GM18519 (cell line): ENCODE measurements around the gene TMEM164.

Source experiments
- ATAC-seq: cut with Tn5 transposase; IDR thresholded peaks from one replicate; pipeline ENCODE4 v1.9.1; 2021; ENCODE audit warnings: mild to moderate bottlenecking, moderate library complexity; ENCODE audit not compliant: unreplicated experiment, low FRiP score

Gene TMEM164

DNA sequence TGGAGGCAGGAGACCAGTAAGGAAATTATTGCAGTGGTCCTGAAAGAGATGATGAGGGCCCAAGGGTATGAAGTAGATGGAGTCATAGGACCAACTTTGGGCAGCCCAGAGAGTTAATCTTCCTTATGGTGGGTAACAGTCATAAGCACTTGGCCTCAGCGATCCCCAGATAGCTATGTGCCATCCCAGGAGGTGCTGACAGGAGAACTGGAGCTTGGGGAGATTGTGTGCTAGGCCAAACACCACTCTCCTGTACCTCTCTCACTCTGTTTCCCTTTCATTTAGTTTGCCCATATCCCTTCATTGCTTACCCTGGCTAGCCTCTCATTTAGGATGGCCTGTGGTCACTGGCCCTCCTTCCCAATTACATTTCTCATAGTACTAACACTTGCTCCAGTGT lies 60.0 kb downstream of the TMEM164 start:
- no peak for ATAC-seq

DNA sequence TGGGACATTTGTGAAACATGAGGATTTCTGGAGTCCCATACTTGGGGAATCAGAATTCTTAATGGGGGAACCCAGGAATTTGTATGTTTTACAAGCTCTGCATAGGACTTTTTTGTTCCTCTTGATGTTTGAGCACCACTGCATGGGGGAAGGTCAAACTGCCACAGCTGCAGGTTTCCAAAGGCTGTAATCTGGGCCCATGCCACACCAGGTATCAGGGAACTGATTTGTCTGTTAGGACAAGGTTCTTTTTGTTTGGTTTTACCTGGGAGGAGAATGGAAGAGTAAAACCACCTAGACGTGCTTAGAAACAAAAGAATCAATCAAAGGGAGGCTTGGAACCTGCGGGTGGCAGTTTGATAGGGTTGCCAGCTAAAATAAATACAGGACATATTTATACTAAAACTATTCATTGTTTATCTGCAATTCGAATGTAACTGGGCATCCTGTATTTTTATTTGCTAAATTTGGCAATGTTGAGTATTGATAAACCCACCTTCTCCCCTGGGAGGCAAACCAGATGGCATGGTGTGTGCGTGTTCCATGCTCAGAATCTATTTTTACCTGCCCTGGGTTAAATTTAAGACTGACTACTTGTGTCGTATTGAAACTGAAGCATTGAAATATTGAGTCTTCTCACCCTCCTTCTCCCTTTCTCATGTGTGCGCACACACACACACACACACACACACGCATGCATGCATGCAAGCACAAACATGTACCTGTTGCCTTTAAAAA lies 63.7 kb downstream of the TMEM164 start:
- no peak for ATAC-seq

GRCh38 chrX:110070970-110071369 lies 68.1 kb downstream of the TMEM164 start:
- ATAC-seq = no peak

GRCh38 chrX:110081320-110081719 lies 78.4 kb downstream of the TMEM164 start:
- no peak for ATAC-seq

DNA sequence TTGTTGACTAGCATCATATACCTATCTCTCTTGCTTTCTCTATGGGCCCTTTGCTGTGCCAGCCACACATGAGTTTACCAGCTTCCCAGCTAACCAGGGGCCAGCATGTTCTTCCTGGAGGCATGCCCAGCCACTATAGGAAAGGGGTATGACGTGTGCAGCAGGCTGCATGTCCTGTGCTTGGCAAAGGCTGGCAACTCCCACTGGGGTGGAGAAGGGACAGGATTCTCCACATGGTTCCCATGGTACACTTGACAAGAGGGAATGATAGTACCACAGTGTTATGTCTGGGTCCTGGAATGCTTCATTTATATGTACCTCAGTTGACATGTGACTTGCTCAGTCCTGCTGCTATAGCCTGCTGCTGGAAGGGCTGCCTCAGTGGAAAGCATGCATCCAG lies 78.8 kb downstream of the TMEM164 start:
- ATAC-seq = no peak

- ATAC-seq = no peak
Measured at GRCh38 chrX:110082161-110082560, 79.2 kb downstream of the TMEM164 start.

DNA sequence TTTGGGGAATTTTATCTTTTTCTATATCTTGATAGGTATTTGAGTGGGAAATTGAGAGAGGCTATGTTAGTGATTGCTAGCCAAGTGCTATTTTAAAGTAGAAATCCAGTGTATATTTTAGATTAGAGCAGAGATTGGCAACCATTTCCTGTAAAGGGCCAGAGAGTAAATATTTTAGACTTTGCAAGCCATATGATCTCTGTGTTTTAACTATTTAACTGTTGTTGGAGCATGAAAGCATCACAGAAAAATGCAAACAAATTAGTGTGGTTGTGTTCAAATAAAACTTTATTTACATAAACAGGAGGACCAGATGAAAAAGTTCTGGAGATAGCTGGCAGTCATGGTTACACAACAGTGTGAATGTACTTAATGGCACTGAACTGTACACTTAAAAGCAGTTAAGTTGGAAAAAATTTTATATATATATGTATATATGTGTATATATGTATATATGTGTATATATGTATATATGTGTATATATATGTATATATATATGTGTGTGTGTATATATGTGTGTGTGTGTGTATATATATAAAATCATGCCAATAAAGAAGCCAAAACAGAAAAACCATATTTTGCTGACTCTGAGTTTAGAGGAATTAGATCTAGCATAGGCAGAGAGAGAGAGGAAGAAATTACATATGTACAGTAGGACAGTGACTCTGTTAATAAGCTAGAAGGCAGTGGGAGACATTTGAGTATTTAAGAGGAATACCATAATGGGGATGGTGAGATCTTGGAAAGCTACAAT lies 83.4 kb downstream of the TMEM164 start:
- ATAC-seq = no peak

DNA sequence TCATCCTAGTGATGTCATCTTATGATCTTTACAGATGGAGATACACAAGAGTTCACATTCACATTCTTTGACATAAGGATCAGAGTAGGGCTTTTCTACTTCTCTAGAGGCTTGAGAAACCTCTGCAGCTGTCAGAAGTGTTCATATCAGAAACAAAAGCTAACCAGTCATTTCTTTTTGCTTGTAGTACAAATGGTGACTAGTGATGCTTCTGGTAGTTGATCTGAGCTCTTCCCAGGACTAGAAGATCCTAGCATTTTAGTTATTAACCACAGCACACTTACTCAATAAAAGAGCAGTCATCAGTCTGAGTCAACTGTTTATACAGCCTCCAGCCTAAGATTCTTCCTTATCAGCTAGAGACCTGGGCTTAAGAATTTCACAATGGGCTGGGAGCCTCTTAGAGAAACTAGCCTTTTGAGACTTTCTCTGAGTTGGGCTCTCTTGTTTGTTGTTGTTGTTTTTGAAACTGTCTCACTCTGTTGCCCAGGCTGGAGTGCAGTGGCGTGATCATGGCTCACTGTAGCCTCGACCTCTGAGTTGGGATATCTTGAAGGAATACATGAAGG lies 84.1 kb downstream of the TMEM164 start:
- ATAC-seq = no peak

- ATAC-seq = no peak
Measured at GRCh38 chrX:110087485-110088356, 84.8 kb downstream of the TMEM164 start.

- ATAC-seq = no peak
Measured at GRCh38 chrX:110089656-110090403, 86.9 kb downstream of the TMEM164 start.

DNA sequence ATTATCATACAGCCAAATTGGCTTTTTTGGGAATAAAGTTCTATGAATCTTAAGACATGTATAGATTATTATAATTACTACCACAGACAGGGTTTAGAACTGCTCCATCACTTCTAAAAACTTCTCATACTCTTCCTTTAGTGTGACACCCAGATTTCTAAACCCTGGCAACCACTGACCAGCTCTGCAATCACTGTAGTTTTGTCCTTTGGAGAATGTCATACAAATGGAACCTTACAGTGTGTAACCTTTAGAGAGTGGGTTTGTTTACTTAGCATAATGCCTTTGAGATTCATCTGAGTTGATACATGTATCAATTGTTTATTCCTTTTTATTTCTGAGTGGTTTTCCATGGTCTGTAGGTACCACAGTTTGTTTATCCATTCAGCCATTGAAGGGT lies 95.0 kb downstream of the TMEM164 start:
- ATAC-seq = no peak

DNA sequence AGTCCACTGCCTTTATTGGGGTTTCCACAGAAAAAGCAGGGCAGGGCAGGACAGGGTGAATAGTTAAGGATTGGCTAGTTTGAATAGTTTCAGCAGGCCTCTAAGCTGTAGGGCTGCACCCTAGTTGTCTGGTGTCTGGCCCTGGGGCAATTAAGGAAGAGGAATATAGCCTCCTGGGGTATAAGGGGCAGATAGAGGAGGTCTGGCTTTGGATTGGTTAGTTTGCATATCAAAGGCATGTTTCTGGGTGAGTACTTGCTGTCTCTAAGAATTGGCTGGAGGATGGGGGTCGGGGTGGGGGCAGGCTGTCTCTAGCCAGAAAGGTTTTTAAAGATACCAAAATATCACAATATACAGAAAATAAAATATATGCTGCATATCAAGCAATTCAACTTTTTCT lies 100.4 kb downstream of the TMEM164 start:
- no peak for ATAC-seq

DNA sequence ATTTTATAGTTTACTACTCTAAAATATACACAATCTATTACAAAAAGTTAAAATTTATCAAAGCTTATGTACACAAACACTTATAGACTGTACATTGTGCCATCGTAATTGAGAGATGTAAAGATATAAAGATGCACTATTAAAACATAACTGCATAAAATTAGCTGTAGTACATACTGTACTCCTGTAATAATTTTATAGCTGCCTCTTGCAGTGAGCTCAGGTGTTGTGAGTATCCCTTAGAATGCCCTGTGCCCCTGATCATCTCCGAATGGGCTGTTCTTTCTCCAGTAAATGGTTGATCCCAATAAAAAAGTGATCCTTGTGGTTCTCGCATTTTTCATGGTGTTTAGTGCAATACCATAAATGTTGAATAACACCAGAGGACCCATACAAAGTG lies 101.2 kb downstream of the TMEM164 start:
- ATAC-seq = no peak

DNA sequence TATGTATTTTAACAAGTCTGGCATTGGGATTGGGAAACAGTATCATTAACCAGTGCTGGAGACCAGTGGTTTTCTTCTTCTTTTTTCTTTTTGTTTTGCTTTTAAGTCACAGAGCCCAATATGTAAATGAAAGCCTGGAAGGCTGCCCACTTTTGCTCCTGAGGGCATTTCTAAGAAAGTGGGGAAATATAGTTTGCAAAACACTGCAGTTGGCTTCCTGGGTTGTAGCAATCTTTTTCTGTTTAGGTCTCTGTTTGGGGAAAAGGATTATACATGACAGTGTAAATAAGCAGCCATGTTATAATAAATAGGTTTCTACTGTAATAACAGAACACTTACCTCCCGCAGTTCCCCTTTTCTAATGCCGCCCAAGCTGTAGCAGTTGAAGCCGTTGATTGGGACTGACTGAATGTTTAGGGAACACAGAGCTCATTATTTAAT lies 105.5 kb downstream of the TMEM164 start:
- no peak for ATAC-seq

DNA sequence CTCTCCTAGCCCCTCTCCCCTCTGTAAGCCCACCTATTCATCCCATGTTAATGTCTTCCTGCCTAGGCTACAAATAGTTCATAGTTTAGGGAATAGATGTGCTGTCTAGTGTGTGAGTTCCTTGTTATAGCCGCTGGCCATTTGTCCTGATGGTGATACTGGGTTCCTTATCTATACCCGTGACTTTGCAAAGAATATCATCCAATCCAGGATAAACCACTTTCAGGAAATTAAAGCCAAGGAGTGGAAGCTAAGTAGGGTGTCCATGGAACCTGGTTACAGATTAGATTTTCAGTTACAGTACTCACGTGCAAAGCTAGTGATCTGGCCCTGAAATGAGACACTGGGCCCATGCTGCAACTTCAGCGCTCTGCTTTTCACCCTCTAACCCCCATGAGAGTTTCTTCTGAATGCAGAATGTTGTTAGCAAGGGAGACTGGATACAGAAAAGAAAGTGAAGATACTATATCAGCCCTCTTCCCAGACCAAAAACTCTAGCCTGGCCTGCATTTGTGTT lies 111.4 kb downstream of the TMEM164 start:
- no peak for ATAC-seq

GRCh38 chrX:110116066-110116980 lies 113.4 kb downstream of the TMEM164 start:
- no peak for ATAC-seq

DNA sequence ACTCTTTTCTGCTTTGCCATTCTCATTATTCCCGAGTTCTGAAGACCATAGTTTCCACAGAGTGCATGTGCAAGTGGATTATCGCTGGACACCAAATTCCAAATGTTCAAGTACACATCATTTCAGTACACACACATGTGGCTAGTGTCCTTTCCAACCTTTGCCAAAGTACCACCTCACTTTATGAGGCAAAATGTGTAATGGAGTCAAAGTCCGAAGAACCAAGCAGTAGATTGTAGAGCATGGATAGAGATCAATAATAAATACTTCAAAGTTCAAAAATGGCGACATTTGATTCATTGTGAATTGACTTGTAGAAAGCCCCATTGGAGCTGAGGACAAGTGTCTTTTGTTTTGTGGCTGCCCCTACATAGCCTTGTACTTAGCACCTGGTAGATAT lies 115.6 kb downstream of the TMEM164 start:
- ATAC-seq = no peak

- ATAC-seq = no peak
Measured at GRCh38 chrX:110119480-110119879, 116.6 kb downstream of the TMEM164 start.

- ATAC-seq = no peak
Measured at GRCh38 chrX:110120025-110120424, 117.1 kb downstream of the TMEM164 start.
